MCF 10A (cell line): Measurements from ENCODE around the gene COL4A1. TPM values are rescaled to one million over a fixed set of nuclear protein-coding genes. Genes with fewer than 3 reads are reported as not detected.

ENCODE experiments used
- BruUV-seq: library from RNA; stranded (reverse); fragments of 400-500 nt; replicated peaks from 2 replicates; lab custom pipeline; 2021; lab: Mats Ljungman, UMichigan
- CTCF ChIA-PET: fragments of 300-600 bp; sonication (Branson Sonifier 250); formaldehyde crosslinking; extraction: SDS; loops from one replicate; lab custom pipeline; 2021; ENCODE audit warnings: antibody characterized with exemption, inconsistent platforms; lab: Yijun Ruan, JAX
- POLR2A ChIA-PET: fragments of 300-600, 350-650 bp; sonication (Branson Sonifier 250); formaldehyde crosslinking; extraction: SDS; loops from one replicate; lab custom pipeline; 2020; ENCODE audit warnings: antibody characterized with exemption, inconsistent platforms; lab: Yijun Ruan, JAX
- DNase-seq: peaks from one replicate; pipeline ENCODE4 v3.0.0-alpha.2; 2018; ENCODE audit not compliant: unreplicated experiment
- H3K27ac Mint-ChIP-seq: one replicate; pipeline ENCODE4 v1.8.0; 2022; ENCODE audit warnings: mild to moderate bottlenecking, low read depth, mixed read lengths; ENCODE audit not compliant: unreplicated experiment
- H3K27me3 Mint-ChIP-seq: one replicate; pipeline ENCODE4 v1.8.0; 2022; ENCODE audit warnings: mixed read lengths; ENCODE audit not compliant: insufficient read depth, unreplicated experiment
- H3K36me3 Mint-ChIP-seq: one replicate; pipeline ENCODE4 v1.8.0; 2022; ENCODE audit warnings: mild to moderate bottlenecking, moderate library complexity, mixed read lengths; ENCODE audit not compliant: insufficient read depth, unreplicated experiment
- H3K4me1 Mint-ChIP-seq: one replicate; pipeline ENCODE4 v1.8.0; 2022; ENCODE audit warnings: mixed read lengths; ENCODE audit not compliant: insufficient read depth, unreplicated experiment
- H3K4me3 Mint-ChIP-seq: one replicate; pipeline ENCODE4 v1.8.0; 2022; ENCODE audit warnings: mild to moderate bottlenecking, moderate library complexity, mixed read lengths; ENCODE audit not compliant: unreplicated experiment
- H3K9me3 Mint-ChIP-seq: one replicate; pipeline ENCODE4 v1.8.0; 2022; ENCODE audit warnings: mixed read lengths; ENCODE audit not compliant: unreplicated experiment
- CTCF ChIP-seq: fragments of 200-600 bp; IDR thresholded peaks from one replicate; pipeline ENCODE4 v1.8.0; 2022; ENCODE audit warnings: antibody characterized with exemption, mild to moderate bottlenecking; ENCODE audit not compliant: unreplicated experiment
- intact Hi-C: fragments of 100-400 bp; cut with micrococcal nuclease; formaldehyde crosslinking; loops from 2 replicates; pipeline ENCODE4 v1.14.1; 2022
- total RNA-seq: library from RNA; stranded (reverse); gene quantifications from 2 replicates; pipeline ENCODE4 v1.2.3, GENCODE V29; 2022

COL4A1 gene
- total RNA-seq, 1 experiment from 2014 or later: 42.1 TPM

- no peaks in the 10 kb centered on the region for H3K36me3 Mint-ChIP-seq
- ChIA-PET POLR2A (no interaction called here), CTCF (interaction anchor here (0.6 kb wide), 1 partner anchor 236 kb away, joined by 3 read pairs; no protein-coding TSS in a partner anchor)
- DNase-seq: no peak
- H3K4me3 Mint-ChIP-seq: no peak overlapping the region
- intact Hi-C loops: no loop called here
- no peak overlapping the region for H3K27ac Mint-ChIP-seq
- peaks cover 19% of the 10 kb centered on the region for H3K4me1 Mint-ChIP-seq
- no peaks in the 10 kb centered on the region for H3K27me3 Mint-ChIP-seq
- TF ChIP-seq CTCF: no peak
- no TSS peak for BruUV-seq
- no peaks in the 10 kb centered on the region for H3K9me3 Mint-ChIP-seq
These were observed 5.9 kb downstream of the COL4A1 start for GRCh38 chr13:110301083-110301482.

GRCh38 chr13:110300090-110300815 is 6.7 kb downstream of the COL4A1 start:
- CTCF ChIA-PET: interaction anchor here (0.7 to 0.8 kb wide), 2 partner anchors 48 to 112 kb away, joined by 3 read pairs; no protein-coding TSS in a partner anchor
- Mint-ChIP-seq H3K27me3 (no peaks in the 10 kb centered on the region), H3K4me1 (peaks cover 11% of the 10 kb centered on the region), H3K27ac (no peak overlapping the region), H3K36me3 (peaks cover 5% of the 10 kb centered on the region), H3K4me3 (no peak overlapping the region), H3K9me3 (no peaks in the 10 kb centered on the region)
- DNase-seq: no peak
- no TSS peak for BruUV-seq
- intact Hi-C loops: no loop called here
- POLR2A ChIA-PET: no interaction called here
- TF ChIP-seq CTCF: no peak

GRCh38 chr13:110299283-110299840 is 7.6 kb downstream of the COL4A1 start:
- CTCF ChIA-PET: interaction anchor here (0.6 to 1.4 kb wide), 2 partner anchors 24 to 1949 kb away, joined by 3 to 5 read pairs; no protein-coding TSS in a partner anchor
- intact Hi-C loops: no loop called here
- peaks cover 5% of the 10 kb centered on the region for H3K36me3 Mint-ChIP-seq
- no peak overlapping the region for H3K4me3 Mint-ChIP-seq
- POLR2A ChIA-PET: interaction anchor here (0.6 to 1.3 kb wide), 3 partner anchors 27 to 530 kb away, joined by 3 read pairs; no protein-coding TSS in a partner anchor
- DNase-seq: no peak
- peaks cover 4% of the 10 kb centered on the region for H3K4me1 Mint-ChIP-seq
- H3K9me3 Mint-ChIP-seq: no peaks in the 10 kb centered on the region
- H3K27ac Mint-ChIP-seq: no peak overlapping the region
- BruUV-seq: no TSS peak
- no peak for TF ChIP-seq CTCF
- H3K27me3 Mint-ChIP-seq: no peaks in the 10 kb centered on the region
